NT2/D1 (cell line): ENCODE results near the gene ABCA13.

Source experiments
- DNase-seq: peaks from one replicate; pipeline ENCODE4 v3.0.0-alpha.2; 2011; ENCODE audit warnings: low read depth, low spot score
- H3K27me3 ChIP-seq: 2 replicates; pipeline ENCODE4 v1.6.0; 2011; ENCODE audit warnings: mild to moderate bottlenecking; ENCODE audit not compliant: insufficient read length, insufficient read depth
- H3K36me3 ChIP-seq: 2 replicates; pipeline ENCODE4 v1.6.1; 2011; ENCODE audit warnings: mild to moderate bottlenecking, low read length, mixed read lengths; ENCODE audit not compliant: insufficient read depth, insufficient read length
- H3K4me1 ChIP-seq: 2 replicates; pipeline ENCODE4 v1.5.1; 2011; ENCODE audit not compliant: insufficient read depth, insufficient read length
- H3K4me3 ChIP-seq: 2 replicates; pipeline ENCODE4 v1.5.1; 2011; ENCODE audit warnings: low read depth; ENCODE audit not compliant: insufficient read length
- H3K9ac ChIP-seq: 2 replicates; pipeline ENCODE4 v1.6.0; 2011; ENCODE audit warnings: low read depth; ENCODE audit not compliant: insufficient read length
- H3K9me3 ChIP-seq: 2 replicates; pipeline ENCODE4 v1.5.1; 2011; ENCODE audit warnings: mild to moderate bottlenecking, low read length; ENCODE audit not compliant: insufficient read depth
- SUZ12 ChIP-seq: IDR thresholded peaks from 2 replicates; pipeline ENCODE4 v1.6.1; 2011; ENCODE audit not compliant: insufficient read length, insufficient read depth; ENCODE audit errors: extremely low read depth
- YY1 ChIP-seq: IDR thresholded peaks from 2 replicates; pipeline ENCODE4 v1.6.1; 2011; ENCODE audit not compliant: insufficient read length, insufficient read depth
- ZNF274 ChIP-seq: IDR thresholded peaks from 2 replicates; pipeline ENCODE4 v1.6.1; 2011; ENCODE audit warnings: mild to moderate bottlenecking, low read depth, low read length

Gene ABCA13

DNA sequence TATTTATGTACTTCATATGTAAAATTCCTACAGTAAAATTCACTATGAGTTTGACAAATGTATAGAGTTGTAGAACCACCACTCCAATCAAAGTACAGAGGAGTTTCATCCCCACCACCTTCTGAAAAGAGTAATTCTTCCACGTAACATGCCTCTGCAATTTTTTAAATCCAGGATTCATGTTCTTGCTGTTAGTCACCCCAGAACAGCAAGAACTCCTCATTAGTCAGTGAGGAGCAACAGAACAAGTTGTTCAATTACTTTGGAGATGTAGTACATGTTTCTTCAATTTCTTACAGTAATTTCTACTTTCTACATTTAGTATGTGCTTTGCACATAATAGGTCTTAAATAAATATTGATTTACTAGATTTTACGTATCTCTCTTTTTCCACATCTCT, 248.1 kb downstream of the ABCA13 start:
- DNase-seq, result no peak
- TF ChIP-seq SUZ12 (no peak), ZNF274 (no peak)
- Histone ChIP-seq H3K9ac (no peak overlapping the region), H3K27me3 (no peaks in the 10 kb centered on the region), H3K4me1 (no peaks in the 10 kb centered on the region), H3K9me3 (no peaks in the 10 kb centered on the region), H3K4me3 (no peak overlapping the region), H3K36me3 (no peaks in the 10 kb centered on the region)

DNA sequence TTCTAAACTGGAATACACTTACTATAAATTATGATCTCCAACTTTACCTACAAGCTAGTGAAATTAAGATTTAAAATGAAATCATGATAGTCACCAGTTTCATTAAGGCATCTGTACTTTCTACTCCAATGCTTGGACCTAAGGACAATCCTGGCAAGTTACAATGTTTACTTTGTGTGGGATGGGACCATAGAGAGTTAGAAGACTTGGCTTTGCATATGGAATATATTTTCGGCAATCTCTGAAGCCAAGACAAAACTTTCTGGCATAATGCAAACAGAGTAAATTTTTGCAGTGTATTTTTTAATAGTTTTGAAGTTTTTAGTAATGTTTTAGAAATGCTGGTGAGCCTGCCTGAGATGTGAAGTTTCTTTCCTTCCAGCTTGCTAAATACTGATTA, 248.9 kb downstream of the ABCA13 start:
- Histone ChIP-seq H3K4me1 (no peaks in the 10 kb centered on the region), H3K27me3 (no peaks in the 10 kb centered on the region), H3K4me3 (no peak overlapping the region), H3K9me3 (no peaks in the 10 kb centered on the region), H3K9ac (no peak overlapping the region), H3K36me3 (no peaks in the 10 kb centered on the region)
- DNase-seq, result no peak
- TF ChIP-seq YY1 (no peak), ZNF274 (no peak), SUZ12 (no peak)

DNA sequence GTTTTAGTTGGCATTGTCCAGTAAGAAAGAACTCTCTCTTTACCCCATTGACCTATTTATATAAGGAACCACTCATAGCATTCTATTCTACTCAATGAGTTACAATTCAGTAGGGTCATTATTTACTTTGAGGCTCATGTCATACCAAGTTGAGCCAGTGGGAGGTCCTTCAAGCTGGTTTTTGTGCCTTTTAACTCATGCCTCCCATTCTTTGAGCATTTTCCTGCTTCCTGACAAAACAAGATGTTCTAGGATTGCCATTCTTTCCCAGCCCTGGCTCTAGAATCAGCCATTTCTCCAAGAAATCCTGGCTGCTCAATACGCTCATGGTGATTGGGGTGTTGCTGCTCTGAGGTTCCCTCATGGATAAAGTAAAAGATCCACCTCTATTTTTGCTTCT, 250.1 kb downstream of the ABCA13 start:
- no peak for DNase-seq
- no peaks in the 10 kb centered on the region for H3K4me1 ChIP-seq
- no peak overlapping the region for H3K9ac ChIP-seq
- no peaks in the 10 kb centered on the region for H3K27me3 ChIP-seq
- TF ChIP-seq SUZ12, result no peak
- TF ChIP-seq YY1, result no peak
- no peak for TF ChIP-seq ZNF274
- H3K9me3 ChIP-seq, result no peaks in the 10 kb centered on the region
- no peaks in the 10 kb centered on the region for H3K36me3 ChIP-seq
- H3K4me3 ChIP-seq, result no peak overlapping the region

DNA sequence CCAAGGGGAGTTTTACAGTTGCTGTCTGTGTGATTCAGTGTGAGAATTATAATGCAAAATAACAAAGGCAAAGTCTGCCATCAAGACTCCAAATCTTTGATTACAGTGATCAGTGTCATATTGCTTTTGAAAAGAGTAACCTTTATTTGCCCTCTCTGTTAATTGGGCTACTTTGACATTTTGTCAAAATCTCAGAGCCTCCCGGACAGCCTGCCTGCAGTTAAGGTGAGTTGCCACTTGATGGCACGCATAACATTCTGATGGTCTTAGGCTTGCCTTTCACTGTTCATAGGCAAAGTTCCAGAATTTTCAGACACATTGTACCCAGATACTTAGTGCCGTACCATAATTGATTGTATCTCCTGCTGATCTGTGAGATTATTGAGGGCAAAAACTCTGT, 253.5 kb downstream of the ABCA13 start:
- no peak overlapping the region for H3K4me3 ChIP-seq
- no peaks in the 10 kb centered on the region for H3K9me3 ChIP-seq
- H3K36me3 ChIP-seq, result no peaks in the 10 kb centered on the region
- H3K27me3 ChIP-seq, result no peaks in the 10 kb centered on the region
- no peak for DNase-seq
- no peak overlapping the region for H3K9ac ChIP-seq
- TF ChIP-seq ZNF274 (no peak), YY1 (no peak), SUZ12 (no peak)
- no peaks in the 10 kb centered on the region for H3K4me1 ChIP-seq

DNA sequence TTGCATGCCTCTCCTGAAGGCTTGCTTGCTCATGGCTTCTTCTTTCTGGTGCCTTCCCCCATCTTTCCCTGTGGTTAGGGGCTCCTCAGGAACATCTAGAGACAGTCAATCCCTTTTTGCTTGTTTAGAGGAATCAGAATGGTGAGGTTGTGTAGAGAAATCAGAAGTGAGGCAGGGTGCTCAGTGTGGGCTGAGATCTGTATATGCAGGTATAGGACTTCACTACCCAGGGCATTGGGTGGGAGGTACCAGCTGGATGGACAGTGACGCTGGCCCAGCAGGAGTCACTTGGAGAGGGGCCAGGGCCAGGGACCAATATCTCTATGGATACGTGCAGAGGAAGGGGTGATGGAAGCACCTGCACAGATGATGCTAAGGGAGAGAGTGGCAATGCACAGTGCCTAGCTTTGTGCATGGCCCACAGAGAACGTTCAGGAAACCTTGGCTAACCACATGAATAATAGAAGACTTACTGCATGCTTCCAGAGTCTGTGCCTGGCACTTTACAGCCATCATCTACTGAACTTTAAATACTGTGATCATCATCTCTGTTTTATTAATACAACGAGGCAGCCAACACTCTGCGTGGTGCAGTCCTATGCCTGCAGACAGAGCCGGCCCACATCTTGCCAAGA, 255.2 kb downstream of the ABCA13 start:
- no peak overlapping the region for H3K9ac ChIP-seq
- H3K27me3 ChIP-seq, result no peaks in the 10 kb centered on the region
- H3K4me1 ChIP-seq, result no peaks in the 10 kb centered on the region
- no peaks in the 10 kb centered on the region for H3K9me3 ChIP-seq
- TF ChIP-seq ZNF274 (no peak), YY1 (no peak), SUZ12 (no peak)
- H3K36me3 ChIP-seq, result no peaks in the 10 kb centered on the region
- H3K4me3 ChIP-seq, result no peak overlapping the region
- DNase-seq, result no peak

DNA sequence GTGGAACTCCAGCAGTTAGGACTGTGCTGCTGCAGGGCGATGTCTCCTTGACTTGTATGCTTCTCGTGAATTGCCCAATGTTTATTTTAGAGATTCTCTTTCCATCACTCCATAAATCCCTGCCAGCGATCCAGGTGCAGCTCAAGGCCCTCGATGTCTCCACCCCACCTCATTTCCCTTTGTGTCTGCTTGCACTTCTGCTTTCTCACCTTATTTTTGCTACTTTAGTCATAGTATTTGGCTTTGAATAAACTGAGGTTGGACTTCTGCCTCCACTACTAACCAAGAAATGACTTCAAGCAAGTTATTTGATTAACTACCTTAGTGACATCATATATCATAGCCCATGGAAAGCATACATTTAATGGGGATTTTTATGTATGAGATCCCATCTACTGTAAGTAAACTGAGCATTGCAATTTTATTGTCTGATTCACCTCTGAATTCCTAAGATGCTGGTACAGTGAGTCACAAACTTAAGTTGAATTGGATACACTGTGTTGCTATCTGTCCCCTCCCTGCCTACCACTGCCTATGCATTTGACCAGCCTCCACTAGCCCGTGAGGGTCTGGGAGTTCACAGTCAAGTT, 255.8 kb downstream of the ABCA13 start:
- H3K27me3 ChIP-seq, result no peaks in the 10 kb centered on the region
- H3K36me3 ChIP-seq, result no peaks in the 10 kb centered on the region
- no peaks in the 10 kb centered on the region for H3K4me1 ChIP-seq
- TF ChIP-seq ZNF274, result no peak
- TF ChIP-seq SUZ12, result no peak
- no peak for TF ChIP-seq YY1
- H3K4me3 ChIP-seq, result no peak overlapping the region
- H3K9ac ChIP-seq, result no peak overlapping the region
- H3K9me3 ChIP-seq, result no peaks in the 10 kb centered on the region
- no peak for DNase-seq

DNA sequence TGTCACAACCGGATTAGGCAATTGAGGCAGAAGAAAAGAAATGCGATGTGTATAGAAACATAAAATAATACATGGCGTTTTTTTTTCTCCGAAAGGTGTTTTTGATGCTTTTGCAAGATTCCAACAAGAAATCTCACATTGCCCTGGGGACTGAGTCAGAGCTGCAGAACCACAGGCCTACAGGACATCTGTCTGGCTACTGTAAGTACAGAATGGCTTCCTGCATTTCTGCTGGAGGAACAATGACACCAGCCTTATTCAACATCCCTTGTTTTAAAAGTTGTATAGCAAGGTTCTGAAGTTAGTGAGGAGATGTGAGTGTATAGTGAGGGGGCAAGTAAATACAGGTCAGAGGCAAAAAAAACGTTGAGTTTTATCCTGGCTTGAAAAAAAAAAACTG, 256.4 kb downstream of the ABCA13 start:
- Histone ChIP-seq H3K9me3 (no peaks in the 10 kb centered on the region), H3K36me3 (no peaks in the 10 kb centered on the region), H3K4me1 (no peaks in the 10 kb centered on the region), H3K27me3 (no peaks in the 10 kb centered on the region), H3K9ac (no peak overlapping the region), H3K4me3 (no peak overlapping the region)
- no peak for DNase-seq
- TF ChIP-seq YY1, result no peak
- no peak for TF ChIP-seq ZNF274
- TF ChIP-seq SUZ12, result no peak
